OCI-LY3 (cell line): ENCODE data around the gene ABCA4.

Source experiments
- EZH2phosphoT487 ChIP-seq: fragments of 200-600 bp; shearing (Covaris generic); IDR thresholded peaks from 2 replicates; pipeline ENCODE4 v1.6.1; 2018; ENCODE audit warnings: antibody characterized with exemption, mixed run types, low read depth
- TF ChIP-seq, protein P1 (sequence below): fragments of 200-600, 300-600 bp; sonication (generic); IDR thresholded peaks from 2 replicates; pipeline ENCODE4 v1.5.1; 2014; ENCODE audit warnings: antibody characterized with exemption, low read length, low read depth

DNA sequence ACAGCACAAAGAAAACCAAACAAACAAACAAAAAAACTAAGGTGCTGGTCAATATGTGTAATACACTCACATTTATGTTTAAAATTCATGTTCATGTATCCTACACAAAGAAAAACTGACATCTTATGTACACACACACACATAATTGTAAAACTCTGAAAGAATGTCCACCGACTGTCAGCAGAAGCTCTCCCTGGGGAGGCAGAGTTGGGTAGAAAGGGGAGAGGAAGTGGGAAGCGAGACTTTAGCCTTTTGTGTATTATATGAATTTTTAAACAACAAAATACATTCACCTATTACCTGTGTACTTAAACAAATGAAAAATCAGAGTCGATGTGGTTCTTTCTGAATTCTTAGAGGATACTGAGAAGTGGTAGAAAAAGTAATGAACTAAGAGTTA lies 88.3 kb downstream of the ABCA4 start:
- TF ChIP-seq, protein P1, sequence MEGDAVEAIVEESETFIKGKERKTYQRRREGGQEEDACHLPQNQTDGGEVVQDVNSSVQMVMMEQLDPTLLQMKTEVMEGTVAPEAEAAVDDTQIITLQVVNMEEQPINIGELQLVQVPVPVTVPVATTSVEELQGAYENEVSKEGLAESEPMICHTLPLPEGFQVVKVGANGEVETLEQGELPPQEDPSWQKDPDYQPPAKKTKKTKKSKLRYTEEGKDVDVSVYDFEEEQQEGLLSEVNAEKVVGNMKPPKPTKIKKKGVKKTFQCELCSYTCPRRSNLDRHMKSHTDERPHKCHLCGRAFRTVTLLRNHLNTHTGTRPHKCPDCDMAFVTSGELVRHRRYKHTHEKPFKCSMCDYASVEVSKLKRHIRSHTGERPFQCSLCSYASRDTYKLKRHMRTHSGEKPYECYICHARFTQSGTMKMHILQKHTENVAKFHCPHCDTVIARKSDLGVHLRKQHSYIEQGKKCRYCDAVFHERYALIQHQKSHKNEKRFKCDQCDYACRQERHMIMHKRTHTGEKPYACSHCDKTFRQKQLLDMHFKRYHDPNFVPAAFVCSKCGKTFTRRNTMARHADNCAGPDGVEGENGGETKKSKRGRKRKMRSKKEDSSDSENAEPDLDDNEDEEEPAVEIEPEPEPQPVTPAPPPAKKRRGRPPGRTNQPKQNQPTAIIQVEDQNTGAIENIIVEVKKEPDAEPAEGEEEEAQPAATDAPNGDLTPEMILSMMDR = no peak
- TF ChIP-seq EZH2phosphoT487 = no peak
